Measurements from ENCODE around the gene KRT5.
"Not testable (repeated sequence)": the region's sequence is repeated elsewhere in the genome, so short reads cannot be mapped to it uniquely, and the experiment has no call there.

Gene KRT5

DNA sequence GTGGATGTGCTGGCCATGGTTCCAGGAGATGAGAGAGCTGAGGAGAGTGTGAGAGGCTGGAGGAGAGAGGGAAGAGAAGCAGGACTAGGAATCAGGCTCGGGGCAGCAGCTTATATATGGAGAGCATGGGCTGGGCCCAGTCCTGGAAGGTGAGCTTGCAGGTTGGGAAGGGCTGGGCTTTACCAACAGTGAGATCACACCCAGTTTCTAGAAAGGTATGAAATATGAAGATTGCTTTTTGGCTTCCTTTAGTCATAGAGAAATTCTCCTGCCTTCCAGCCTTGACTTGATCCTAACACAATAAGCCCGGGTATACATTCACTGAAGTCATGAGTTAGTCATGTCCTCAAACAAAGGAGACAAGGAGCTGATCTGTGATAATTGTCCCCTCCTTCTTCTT is 27.0 kb downstream of the KRT5 start, which contains the start of gene KRT6A:
TSS of gene KRT6A (minus strand) at position 86 of the 400 bp plus-strand sequence. CDS start at position 17, 69 bp downstream.
- no peak for DNase-seq

GRCh38 chr12:52492405-52492804 is 27.8 kb downstream of the KRT5 start:
- not testable (repeated sequence) for DNase-seq

DNA sequence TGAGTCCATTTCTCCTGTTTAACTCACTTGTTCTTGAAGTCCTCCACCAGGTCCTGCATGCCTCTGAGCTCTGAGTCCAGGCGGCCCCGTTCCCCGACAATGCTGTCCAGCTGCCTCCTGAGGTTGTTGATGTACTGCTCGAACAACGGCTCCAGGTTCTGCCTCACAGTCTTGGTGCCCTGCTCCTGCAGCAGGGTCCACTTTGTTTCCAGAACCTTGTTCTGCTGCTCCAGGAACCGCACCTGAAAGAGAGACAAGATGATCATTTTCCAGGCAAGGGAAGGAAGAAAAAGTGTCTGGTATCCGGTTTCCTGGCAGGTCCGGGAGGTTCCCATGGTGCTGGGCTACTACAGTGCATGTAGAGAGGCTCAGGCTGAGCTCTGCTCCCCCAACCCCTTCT is 28.7 kb downstream of the KRT5 start:
- not testable (repeated sequence) for DNase-seq

DNA sequence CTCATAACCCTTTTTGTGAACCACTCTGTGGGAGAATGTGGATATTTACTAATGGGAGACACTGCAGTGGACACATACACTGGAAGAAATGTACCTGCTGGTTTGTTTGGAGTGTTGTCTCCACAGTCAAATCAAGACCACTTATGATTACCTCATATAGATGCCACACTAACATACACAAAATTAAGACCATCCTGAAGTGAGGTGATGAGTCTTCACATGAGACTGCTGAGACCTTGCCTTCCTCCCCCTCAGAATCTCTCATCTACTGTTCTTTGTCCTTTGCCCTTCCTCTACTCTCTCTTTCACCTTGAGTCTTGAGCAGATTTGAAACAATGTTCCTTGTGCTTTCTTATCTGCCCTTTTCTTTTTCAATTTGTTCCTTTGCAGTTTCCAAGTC is 31.5 kb downstream of the KRT5 start:
- DNase-seq = no peak

GRCh38 chr12:52487744-52488443 is 32.3 kb downstream of the KRT5 start:
- not testable (repeated sequence) for DNase-seq

GRCh38 chr12:52487211-52487610 is 33.0 kb downstream of the KRT5 start:
- DNase-seq = no peak

DNA sequence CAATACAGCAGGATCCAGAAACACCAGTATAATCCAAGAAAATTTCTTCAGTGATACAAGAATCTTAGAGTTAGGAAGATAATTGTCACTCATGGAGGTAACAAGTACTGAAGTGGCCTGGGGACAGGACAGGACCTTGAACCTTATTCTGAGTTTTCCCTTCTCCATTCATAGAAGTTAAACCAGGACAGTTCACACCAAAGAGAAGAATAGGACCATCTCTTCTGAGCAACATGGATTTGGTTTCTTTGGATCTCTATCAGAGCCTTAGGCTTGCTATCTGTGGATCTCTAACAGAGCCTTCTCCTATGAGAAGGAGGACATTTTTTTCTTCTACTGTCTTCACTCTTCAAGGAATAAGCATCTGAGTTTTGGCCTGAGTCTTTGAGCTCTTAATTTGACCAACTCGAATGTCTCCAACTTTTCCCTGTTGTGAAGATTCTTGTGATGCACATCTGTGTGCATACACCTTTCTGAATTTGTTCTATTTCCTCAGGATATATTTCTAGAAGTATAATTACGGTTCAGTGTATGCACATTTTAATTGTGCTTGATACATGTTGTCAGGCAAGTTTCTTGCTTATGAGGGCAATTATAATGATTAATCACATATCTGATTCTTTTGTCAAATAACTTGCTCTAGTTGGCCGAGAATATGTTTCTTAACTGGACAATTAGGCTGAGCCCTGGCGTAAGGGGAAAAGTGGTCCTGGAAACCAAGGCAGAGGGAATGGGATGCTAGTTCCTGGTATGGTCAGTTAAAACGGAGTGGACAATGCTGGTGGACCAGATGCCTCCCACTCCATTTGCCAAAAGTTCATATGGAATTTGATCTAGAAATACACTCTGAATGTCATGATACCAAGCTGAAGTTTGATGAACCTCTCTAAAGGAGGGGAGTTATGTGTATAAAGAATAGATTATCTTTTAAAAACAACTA is 33.8 kb downstream of the KRT5 start:
- DNase-seq = no peak

GRCh38 chr12:52480073-52480472 is 40.1 kb downstream of the KRT5 start:
- DNase-seq = no peak

GRCh38 chr12:52477651-52478050 is 42.5 kb downstream of the KRT5 start:
- no peak for DNase-seq

DNA sequence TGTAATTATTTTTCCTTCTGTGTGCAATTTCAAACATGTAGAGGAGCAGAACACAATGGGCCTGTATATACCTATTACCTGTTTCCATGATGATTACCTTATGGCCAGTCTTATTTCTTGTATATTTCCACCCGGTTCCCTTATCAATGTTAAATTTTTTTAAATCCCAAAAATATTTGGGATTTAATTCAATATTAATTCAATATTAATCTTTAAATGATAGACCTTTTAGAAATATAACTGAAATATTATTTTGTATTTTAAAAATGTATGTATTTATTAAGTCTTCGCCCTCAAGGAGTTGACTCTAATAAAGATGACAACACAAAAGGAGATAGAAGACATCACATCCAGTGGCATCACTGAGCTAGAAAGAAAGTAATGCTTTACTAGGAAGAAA is 46.0 kb downstream of the KRT5 start:
- no peak for DNase-seq

DNA sequence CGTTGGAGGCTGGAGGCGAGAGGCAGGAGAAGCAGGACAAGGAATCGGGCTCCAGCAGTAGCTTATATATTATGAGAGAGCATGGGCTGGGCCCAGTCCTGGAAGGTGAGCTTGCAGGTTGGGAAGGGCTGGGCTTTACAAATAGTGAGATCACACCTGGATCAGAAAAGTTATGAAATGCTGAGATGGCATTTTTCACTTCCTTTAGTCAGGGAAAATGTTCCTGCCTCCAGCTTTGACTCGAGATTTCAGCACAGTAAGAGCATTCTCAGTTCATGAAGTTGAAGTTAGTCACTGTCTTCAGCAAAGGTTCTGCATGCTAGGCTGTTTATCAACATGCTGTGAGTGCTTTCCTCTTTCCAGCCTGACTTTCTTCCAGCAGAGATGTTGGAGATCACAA is 46.4 kb downstream of the KRT5 start, which contains the start of gene KRT6C:
TSS of gene KRT6C (minus strand) at position 38 of the 400 bp plus-strand sequence. CDS start 68 bp downstream, outside the sequence.
- DNase-seq = no peak

DNA sequence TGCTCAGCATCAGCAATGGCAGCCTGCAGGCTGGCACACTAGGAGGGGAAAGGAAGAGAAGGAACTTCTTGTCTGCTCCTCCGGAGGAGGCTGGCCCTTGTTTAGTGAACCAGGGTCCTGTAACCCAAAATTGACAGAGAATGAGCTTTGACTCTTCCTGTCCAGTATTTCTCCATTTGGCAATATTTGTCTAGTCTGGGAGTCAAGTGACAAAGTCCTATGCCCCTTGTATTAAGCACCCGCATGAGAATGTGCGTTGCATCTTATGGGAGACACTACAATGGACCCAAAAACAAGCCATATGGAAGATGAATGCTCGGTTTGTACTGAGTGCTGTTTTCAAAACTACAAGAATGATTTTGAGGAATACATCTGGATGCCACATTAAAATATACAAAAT is 50.3 kb downstream of the KRT5 start:
- no peak for DNase-seq

DNA sequence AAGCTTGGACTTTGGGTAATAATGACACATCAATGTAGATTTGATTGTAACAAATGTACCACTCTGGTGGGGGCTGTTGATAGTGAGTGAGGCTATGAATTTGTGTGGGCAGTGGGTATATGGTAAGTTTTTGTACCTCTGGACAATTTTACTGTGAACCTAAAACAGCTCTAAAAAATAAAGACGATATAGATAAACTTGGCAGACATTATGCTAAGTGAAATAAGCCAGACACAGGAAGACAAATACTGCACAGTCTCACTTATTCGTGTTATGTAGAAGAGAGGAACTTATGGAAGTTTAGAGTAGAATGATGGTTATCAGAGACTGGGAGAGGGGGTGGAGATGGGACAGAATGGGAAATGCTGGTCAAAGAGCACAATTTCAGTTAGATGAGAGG is 55.3 kb downstream of the KRT5 start:
- DNase-seq = no peak
